ENCODE data around the gene OXER1.

Gene OXER1

DNA sequence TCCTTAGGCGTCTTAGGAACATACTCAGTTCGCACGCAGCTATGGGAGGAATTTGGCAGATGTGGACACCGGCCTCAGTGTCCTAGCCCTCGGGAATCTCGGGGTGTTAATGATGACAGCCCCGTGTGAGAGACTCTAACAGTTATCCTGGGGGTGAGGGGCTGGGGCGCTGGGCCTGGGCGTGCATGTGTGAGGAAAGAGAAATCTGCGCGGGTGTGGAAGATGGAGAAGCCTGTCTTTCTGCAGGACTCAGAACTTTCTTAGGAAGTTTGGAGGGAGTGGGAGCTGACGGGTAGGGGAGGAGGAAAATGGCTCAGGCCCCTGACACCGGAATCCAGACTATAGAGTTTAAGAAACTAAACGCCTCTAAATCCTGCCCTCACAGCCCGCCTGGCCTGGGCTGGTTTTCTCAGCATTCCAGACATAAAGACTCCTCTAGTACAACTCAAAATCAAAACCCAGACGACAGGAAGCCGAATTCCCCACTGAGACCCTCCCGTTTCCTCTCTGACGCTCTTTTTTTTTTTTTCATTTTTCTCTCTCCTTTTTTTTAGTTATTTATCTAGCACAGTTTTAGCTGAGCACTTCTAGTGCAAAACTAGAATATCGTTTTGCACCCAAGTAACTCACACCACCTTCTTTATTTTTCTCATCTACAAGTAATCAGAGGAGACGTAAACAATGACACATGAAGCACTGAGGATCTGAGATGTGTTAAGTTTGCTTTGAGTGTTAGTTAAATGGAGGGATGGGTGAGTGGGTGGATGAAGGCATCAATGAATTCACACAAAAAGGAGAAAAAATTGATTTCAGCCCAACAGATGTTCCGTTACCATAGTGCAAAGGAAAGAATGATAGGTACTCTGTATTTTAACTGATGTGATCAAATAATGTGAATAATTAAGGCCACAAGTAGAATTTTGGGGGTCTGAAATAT, 29.7 kb upstream of the OXER1 start:
- no peak for DNase-seq

DNA sequence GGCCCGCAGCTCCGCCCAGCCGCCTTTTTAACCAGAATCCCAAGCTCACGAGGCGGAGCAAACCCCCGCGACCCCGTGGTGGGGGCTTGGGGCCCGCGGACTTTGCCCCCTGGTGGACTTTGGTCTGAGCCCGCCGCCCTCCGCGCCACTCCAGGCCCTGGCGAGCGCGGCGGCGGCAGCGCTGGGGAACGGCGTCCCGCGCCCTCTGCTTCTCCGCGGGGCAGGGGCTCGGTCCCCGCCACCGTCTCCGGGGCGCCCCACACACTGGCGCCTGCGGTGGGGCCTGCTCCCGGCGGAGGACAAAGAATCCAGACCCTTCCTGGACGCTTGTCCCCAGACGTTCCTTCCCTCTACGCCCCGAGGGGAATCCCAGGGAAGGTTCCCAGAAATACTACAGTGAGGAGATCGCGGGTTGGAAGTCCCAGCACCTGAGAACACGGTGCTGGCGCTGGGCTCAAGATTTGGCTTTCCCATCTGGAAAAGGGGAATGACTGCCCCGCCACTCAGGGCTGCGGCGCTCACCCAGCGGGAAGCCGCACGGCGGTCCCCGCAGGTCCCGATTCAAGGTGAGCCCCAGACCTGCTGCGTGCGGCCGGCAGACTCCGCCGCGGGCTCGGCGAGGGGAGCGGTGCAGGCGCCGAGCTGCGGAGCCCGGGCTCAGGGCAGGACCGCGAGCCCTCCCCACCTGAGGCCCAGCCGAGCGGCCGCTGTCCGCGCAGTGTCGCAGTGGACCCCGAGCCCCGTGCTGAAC, 28.8 kb upstream of the OXER1 start, which contains the start of gene HAAO:
Gene HAAO, minus strand, starts transcription at position 1 of the 751 bp plus-strand sequence. CDS start 47 bp downstream, outside the sequence.
- no peak for DNase-seq

DNA sequence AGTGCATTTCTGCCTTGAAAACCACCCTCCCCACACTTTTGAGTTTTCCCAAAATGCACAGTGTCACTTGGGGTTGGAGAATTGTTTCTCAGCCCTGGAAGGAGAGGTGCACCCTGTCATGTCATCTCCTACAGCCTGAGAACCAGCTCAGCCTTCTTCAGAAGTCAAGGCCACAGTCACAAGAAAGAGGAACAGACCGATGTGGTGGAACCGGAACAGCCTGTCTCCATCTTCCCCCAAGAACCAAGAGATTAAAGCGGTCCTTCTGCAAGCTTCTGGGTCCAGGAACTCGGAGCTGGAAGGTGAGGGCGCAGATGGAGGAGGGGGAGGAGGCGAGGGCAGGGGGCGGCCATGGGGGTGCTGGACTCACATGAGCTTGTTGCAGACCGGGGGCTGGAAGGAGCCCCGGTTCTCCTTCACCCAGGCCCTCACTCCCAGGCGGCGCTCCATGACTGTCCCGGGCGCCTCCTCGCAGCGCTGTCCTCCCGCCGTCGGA, 28.2 kb upstream of the OXER1 start:
- DNase-seq, result peak; percentile 68

DNA sequence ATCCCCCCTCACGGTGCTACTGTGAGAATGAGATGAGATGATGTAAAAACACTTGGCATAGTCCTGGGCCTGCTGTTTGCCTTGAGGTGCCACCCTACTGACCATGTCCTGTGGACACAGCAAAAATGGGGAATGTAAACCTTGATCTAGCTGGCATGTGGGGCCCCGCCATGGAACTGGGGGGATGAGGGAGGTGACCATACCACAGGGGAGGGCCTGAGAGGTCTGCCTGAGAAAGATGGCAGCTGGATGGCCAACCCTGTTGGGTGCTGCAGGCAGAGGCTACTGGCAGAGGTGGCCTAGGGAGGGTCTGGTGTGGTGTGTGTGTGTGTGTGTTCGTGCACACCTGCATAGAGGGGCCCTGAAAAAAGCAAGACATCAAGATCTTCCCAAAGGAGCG, 27.7 kb upstream of the OXER1 start:
- no peak for DNase-seq

DNA sequence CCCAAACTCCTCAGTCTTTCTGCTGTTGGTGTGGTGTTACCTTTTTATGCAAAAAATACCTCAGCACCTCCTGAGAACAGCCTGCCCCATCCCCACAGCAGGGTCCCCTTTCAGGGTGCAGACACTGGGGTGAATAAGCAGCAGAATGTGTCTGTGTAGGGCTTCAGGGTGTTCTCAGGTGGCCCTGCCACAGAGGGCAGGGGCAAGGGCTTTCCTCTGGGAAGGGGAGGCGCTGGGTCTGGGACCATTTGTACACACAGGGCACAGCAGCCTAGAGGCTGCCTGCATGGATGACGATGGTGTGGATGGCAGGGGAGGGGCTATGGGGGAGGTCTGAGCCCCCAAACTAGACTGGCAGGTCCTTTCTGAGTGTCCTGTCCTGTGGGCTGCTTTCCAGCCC, 25.8 kb upstream of the OXER1 start:
- no peak for DNase-seq

DNA sequence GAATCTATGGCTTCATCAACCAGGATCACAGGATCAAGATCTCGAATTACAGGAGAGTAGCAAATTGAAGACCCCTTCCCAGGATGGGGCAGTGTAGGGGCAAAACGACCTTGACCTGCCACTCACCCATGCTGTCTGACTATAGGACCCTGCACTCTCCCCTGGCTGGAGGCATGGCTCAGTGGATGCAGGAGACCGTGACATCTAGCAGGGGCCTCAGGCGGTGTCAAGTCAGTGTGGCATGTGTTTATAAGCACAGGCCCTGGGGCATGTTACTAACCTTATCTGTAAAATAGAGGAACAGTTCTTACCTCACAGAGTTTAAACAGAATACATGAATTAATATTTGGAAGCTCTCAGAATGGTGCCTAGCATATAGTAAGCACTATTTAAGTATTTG, 24.9 kb upstream of the OXER1 start:
- DNase-seq, result no peak

DNA sequence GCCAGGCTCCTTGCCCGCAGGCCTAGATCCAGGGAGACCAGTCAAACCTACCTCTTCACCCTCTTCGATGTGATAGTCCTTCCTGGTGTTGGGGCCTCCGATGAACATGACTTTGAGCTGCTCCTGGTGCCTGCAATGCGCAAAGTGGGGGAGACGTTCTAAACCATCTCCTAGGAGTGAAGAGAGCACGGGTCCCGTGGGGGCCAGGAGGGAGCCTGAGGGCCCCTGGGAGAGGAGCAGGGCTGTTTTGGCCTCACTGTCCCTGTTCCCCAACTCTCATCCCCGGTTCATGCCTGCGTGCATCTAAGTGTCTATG, 24.5 kb upstream of the OXER1 start:
- DNase-seq, result no peak

DNA sequence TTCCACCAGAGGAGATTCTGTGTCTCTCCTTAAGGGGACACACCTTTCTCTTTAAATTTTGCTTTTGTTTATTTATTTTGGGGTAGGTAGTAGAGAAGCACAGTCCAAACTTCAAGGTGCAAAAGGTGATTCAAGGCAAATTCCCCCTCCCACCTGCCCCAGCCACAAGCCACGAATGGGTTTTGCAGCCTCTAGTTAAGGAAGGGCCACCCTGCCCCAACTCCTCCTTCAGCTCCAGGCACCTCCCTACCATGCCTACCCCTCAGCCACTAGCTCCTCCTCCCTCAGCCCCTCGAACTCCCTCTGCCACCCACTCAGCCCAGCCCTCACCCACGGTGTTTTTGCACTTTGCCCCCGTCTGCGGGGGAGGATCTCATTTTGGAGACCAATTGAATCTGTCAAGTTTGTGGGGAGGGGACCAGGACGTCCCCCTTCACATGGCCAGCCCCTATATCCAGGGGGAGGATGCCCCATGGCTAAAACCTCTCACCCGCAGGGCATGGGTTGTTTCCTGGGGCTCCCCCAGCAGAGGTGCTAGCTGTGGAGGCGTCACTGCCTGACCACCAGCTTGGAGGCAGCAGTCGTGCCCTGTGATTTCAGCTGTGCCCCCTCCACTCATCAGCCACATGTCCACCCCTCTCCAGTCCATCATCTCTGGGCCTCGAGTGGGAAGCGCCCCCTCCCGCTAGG, 24.0 kb upstream of the OXER1 start:
- DNase-seq, result no peak

DNA sequence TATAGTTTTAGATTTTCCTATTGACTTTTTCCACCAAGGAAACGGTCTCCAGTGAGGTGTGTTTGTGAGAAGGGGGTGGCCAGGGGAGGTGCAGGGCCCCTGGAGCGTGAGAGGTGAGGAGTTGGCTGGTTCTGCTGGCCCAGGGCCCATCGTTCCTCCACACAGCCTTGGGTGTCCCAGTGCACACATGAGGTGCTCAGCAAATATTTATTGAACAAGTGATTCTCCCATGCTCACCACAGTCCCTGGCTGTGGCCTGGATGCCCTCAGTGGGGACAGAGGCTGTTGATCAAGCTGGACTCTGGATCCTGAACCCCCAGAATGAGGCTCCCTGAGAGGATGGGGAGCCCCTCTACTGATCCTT, 23.5 kb upstream of the OXER1 start:
- DNase-seq, result no peak

DNA sequence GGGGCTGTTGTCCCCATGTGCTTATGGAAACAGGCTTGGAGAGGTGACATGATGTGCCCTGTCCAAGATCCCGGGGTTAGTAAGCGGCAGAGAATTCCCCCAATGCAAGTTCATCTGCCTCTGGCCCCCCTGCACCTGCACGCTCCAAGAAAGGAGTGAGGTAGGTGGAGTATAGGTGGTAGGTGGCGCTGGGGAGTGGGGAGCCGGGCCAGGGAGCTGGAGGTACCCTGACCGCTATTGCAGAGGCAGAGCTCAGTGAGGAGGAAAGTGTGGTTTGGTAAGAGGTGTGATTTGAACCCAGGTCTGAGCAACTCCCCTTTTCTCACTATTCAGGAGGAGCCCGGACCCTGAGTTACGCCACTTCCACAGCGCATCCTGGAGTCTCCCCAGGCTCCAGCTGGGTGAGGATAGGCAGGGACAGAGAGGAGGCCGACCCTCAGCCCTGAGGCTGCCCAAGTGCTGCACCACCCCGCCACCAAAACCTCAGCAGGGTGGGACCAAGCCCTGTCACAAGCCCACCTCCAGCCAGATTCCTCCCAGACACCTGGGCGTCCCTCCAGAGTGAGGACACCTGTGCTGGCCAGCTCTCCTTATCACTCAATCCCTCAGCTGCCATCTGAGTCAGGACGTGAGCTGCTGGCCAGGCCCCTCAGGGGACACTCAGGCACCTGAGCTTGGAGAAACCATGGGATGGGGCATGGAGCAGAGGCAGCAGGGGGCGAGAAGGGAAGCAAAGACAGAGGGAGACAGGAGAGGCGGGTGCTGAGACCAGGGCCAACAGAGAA, 22.8 kb upstream of the OXER1 start:
- DNase-seq, result no peak

DNA sequence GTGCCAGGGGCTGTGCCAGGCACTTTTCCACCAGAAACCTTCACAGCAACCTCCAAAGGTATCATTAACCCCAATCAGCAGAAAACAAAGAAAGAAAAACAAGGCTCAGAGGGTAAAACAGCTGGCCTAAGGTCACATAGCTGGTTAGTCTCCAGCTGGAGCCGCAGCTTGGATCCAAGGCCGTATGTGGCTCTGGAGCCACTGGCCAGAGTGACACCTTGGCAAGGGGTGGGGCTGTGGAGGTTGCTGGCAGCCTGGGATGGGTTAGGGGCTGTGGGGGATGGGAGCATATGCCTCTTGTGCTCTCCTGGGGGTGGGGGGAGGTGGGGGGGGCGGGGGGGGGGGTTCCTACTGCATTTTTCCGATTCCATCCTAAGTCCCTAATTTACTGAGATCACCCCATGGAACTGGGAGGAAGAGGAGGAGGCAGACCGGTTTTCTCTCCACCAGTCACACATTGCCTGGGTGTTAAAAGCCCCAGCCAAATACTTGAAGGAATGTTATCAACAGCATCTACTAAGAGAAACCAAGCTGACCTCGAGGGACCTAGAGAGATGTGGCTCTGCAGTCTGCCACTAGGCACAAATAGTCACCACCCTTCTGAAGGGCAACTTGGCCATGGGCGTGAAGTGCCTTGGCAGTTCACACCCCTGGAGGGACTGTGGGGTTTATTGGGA, 20.4 kb upstream of the OXER1 start:
- DNase-seq, result no peak

DNA sequence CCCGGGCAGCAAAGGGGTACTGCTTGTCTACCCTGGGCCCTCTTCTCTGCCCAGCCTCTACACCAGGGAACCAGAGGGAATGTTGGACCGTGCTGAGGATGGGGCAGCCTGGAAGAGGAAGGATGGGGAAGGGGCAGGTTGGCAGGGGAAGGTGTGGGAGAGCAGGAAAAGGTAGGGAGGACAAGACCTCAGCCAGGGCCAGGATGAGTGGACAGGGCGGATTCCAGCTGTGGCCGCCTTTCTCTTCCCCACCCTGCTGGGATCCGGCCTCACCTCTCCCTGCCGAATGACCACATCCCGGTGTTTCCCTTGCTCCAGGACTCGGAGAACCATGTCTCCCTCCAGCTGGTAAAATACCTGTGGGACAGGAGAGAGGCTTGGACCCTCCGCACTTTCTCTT, 19.6 kb upstream of the OXER1 start:
- DNase-seq, result no peak

DNA sequence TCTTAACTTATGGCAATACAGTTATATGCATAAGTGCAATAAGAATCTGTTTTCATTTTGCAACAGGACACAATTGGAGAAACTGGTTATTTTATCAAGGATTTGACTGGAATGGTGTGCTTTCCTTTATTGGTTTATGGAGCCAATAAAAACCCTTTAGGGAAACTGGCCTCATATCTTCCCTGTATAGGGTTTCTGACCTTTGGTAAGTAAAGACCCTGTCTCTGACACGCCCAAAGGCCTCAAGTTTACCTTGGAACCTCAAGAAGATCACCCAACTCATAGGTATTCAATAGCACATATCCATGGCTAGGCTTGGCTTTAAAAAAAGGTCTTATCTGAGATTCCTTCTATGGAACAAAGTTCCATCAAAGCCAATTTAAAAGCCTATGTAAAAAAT, 17.2 kb upstream of the OXER1 start:
- no peak for DNase-seq

DNA sequence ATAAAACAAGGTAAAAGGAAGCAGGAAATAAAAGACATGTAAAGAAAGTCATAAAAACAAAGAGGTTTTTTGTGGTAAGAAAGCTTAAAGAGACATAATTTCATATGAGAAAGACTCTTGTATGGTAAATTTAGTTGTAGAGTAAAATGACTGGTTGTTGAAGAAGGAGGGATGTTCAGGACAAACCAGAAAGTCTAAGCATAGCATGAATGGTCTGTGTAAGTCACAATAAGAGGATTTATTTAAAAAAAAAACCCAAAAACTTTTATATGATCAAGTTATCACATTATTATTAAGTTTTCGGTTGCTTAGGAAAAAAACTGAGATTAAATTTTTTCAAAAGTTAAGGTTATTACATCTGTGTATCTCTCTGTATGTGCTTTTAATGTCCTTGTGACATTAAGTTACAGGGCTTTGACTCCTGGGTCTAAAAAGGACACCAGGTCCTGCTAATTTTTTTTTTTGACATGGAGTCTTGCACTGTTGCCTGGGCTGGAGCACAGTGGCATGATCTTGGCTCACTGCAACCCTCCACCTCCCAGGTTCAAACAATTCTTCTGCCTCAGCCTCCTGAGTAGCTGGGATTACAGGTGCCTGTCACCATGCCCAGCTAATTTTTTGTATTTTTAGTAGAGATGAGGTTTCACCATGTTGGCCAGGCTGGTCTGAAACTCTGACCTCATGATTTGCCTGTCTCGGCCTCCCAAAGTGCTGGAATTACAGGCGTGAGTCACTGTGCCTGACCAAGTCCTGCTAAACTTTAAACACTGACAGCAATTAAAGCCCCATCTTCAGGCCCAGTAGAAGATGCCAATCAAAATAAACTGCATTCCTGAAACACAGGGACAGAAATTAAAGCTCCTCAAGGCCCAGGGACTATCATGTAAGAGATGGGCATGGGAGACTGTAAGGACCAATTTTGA, 14.2 kb upstream of the OXER1 start:
- DNase-seq, result no peak

DNA sequence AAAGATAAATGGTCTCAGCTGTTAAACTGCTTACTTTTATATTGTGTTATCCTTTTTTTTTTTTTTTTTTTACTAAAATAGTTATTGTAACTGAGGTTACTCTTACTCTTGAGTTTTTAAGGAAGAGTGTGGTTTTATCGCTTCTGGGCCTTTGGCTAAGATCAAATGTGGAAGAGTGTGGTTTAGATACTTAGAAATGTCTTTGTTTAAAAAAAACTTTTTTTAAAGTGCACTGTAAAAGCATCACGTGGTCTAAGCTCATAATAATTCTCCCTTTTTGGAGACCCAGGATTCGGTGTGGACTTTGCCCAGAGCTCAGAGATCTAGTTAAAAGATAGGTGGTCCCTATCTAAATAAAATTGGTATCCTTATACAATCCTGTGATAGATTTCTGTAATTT, 11.9 kb upstream of the OXER1 start:
- DNase-seq, result peak; percentile 49

DNA sequence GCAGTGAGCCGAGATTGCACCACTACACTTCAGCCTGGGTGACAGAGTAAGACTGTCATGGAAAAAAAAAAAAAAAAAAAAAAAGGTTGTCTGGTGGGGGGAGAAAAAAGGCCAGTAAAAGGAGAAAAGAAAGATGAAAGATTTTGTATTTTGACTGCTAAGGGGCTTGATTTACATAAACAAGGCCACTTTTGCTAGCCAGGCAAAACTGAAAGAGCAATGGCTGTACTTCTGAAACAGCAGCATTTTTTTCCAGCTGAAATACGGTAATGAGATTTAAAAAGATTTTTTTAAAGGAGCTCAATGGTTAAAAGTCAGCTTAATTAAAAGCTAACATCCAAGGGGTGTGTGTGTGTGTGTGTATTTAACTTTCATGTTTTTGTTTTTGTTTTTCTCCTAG, 11.3 kb upstream of the OXER1 start:
- no peak for DNase-seq

DNA sequence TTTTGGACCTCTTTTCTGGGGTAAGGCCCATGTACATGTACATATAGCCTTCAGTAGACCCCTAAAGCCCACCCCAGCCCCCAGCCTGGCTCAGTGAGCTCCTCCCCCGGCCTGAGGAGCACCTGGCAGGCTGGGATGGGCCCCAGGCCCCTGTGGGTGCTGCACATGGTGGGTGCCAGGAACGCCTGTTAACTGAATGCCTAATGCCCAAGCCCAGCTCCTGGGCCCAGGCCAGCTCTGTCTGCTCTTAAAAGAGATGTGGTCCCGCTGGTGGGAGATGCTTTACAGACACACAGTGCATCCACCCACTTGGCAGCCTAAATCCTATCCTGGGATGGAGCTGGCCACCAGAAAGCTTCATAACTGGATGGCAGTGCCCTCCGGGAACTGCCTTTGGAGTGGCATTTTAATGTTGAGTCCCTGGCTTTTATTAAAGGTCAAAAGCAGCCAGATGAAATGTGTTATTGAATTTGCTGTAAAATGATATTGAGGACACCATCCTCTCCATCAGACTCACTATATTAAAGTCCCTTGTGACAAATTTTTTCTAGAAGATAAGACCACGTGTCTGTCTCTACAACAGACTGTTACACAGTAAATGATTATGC, 7.7 kb upstream of the OXER1 start:
- DNase-seq, result no peak

DNA sequence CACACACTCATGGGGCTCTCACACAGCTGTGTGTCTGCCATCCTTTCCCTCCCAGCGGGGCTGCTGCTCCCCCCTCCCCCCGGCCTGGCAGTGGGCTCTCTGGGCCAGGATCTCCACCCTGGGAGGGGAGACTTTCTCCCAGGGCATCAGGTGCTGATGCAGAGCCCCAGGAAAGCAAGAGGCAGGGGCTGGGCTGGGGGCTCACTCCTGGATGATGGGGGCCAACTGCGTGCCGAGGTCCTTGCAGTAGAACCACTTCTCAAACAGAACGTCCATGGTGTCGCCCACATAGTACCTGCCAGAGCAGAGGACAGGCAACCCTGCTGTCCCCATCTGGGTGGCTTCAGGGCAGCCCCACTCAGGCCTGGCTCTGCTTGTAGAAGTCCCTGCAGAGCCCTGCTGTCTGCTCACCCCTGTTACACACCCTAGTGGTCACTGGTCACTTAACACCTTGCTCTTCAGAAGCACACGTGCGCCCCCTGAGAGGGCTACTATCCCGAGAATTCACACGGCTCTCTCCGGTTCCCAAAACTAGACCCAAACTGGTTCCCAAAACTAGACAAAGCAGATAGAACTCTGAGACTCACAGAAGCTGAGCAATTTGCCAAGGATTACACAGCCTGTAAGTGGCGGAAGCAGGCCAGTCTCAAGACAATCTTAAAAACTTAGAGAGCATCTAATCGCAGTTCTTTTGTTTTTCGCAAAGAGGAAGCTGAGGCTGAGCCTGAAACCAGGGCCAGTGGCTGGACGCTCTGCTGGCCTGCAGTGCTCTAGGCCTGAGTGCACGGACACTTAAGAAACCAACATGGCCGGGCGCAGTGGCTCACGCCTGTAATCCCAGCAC, 6.6 kb upstream of the OXER1 start:
- peak; percentile 88 for DNase-seq

DNA sequence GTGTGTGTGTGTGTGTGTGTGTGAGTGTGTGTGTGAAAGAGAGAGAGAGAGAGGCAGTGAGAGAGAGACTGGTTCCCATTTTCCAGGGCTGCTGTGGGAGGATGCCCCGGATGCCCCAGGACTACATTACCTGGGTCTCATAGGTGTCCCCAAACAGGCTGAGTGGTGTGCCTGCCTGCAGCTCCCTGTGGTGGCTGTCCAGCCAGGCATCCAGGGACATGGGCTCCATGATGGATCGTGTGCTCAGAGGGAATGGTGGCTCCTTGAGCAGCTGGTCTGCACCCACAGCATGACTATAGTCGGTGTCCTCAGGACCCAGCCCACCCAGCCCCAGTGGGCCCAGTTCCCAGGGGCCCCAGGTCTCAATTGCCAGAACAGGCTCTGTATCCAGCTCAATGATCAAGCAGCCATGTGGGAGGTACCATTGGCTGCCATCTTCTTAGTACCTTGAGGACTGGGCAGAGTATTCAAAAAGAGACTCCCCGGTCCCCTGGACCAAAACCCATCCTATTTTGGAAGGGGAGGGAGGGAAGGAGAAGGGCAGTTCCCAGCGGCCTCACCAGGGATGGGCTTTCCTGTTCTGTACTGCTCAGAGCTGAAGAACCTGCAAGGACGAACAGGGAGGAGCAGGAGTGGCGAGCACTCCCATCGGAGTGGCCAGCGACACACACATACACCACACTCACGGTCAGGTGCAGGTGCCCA, 5.8 kb upstream of the OXER1 start:
- DNase-seq, result no peak

Measured in MV-4-11 (cell line).